MCF 10A (cell line): ENCODE data around the gene CLPTM1. TPM values are rescaled to one million over a fixed set of nuclear protein-coding genes. Genes with fewer than 3 reads are reported as not detected.
"Not testable (repeated sequence)": the region's sequence is repeated elsewhere in the genome, so short reads cannot be mapped to it uniquely, and the experiment has no call there.

Source experiments
- BruUV-seq: library from RNA; stranded (reverse); fragments of 400-500 nt; replicated peaks from 2 replicates; lab custom pipeline; 2021; lab: Mats Ljungman, UMichigan
- CTCF ChIA-PET: fragments of 300-600 bp; sonication (Branson Sonifier 250); formaldehyde crosslinking; extraction: SDS; loops from one replicate; lab custom pipeline; 2021; ENCODE audit warnings: antibody characterized with exemption, inconsistent platforms; lab: Yijun Ruan, JAX
- POLR2A ChIA-PET: fragments of 300-600, 350-650 bp; sonication (Branson Sonifier 250); formaldehyde crosslinking; extraction: SDS; loops from one replicate; lab custom pipeline; 2020; ENCODE audit warnings: antibody characterized with exemption, inconsistent platforms; lab: Yijun Ruan, JAX
- DNase-seq: peaks from one replicate; pipeline ENCODE4 v3.0.0-alpha.2; 2018; ENCODE audit not compliant: unreplicated experiment
- H3K27ac Mint-ChIP-seq: one replicate; pipeline ENCODE4 v1.8.0; 2022; ENCODE audit warnings: mild to moderate bottlenecking, low read depth, mixed read lengths; ENCODE audit not compliant: unreplicated experiment
- H3K27me3 Mint-ChIP-seq: one replicate; pipeline ENCODE4 v1.8.0; 2022; ENCODE audit warnings: mixed read lengths; ENCODE audit not compliant: insufficient read depth, unreplicated experiment
- H3K36me3 Mint-ChIP-seq: one replicate; pipeline ENCODE4 v1.8.0; 2022; ENCODE audit warnings: mild to moderate bottlenecking, moderate library complexity, mixed read lengths; ENCODE audit not compliant: insufficient read depth, unreplicated experiment
- H3K4me1 Mint-ChIP-seq: one replicate; pipeline ENCODE4 v1.8.0; 2022; ENCODE audit warnings: mixed read lengths; ENCODE audit not compliant: insufficient read depth, unreplicated experiment
- H3K4me3 Mint-ChIP-seq: one replicate; pipeline ENCODE4 v1.8.0; 2022; ENCODE audit warnings: mild to moderate bottlenecking, moderate library complexity, mixed read lengths; ENCODE audit not compliant: unreplicated experiment
- H3K9me3 Mint-ChIP-seq: one replicate; pipeline ENCODE4 v1.8.0; 2022; ENCODE audit warnings: mixed read lengths; ENCODE audit not compliant: unreplicated experiment
- intact Hi-C: fragments of 100-400 bp; cut with micrococcal nuclease; formaldehyde crosslinking; loops from 2 replicates; pipeline ENCODE4 v1.14.1; 2022
- total RNA-seq: library from RNA; stranded (reverse); gene quantifications from 2 replicates; pipeline ENCODE4 v1.2.3, GENCODE V29; 2022
- TF ChIP-seq, protein P1 (sequence below): fragments of 200-600 bp; IDR thresholded peaks from one replicate; pipeline ENCODE4 v1.8.0; 2022; ENCODE audit warnings: antibody characterized with exemption, mild to moderate bottlenecking; ENCODE audit not compliant: unreplicated experiment

The CLPTM1 gene
- total RNA-seq, 1 experiment from 2014 or later: 101 TPM

DNA sequence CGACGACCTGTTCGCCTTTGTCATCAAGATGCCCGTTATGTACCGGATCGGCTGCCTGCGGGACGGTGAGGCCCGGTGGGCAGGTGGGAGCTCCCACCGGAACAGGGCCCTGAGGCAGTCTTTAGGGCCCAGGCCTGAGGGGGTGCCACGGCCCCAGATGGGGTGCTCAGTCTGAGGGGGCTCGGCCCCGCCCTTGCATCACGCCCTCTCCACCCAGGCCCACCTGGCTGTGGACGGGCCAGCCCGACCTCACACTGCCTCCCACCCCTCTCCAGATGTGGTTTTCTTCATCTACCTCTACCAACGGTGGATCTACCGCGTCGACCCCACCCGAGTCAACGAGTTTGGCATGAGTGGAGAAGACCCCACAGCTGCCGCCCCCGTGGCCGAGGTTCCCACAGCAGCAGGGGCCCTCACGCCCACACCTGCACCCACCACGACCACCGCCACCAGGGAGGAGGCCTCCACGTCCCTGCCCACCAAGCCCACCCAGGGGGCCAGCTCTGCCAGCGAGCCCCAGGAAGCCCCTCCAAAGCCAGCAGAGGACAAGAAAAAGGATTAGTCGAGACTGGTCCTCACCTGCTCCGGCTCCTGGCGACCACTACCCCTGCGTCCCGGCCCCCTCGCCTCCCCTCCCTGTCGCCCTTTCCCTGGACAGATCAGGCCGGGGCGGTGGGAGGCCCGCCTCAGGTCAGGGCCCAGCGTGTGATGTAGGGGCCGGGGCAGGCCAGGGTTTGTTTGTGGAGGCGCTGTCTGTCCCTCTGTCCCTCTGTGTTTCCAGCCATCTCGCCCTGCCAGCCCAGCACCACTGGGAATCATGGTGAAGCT lies 37.4 kb downstream of the CLPTM1 start:
- no peak overlapping the region for H3K4me3 Mint-ChIP-seq
- ChIA-PET CTCF (interaction anchor here (0.6 kb wide), 1 partner anchor 173 kb away, joined by 3 read pairs; no protein-coding TSS in a partner anchor), POLR2A (no interaction called here)
- TF ChIP-seq, protein P1, sequence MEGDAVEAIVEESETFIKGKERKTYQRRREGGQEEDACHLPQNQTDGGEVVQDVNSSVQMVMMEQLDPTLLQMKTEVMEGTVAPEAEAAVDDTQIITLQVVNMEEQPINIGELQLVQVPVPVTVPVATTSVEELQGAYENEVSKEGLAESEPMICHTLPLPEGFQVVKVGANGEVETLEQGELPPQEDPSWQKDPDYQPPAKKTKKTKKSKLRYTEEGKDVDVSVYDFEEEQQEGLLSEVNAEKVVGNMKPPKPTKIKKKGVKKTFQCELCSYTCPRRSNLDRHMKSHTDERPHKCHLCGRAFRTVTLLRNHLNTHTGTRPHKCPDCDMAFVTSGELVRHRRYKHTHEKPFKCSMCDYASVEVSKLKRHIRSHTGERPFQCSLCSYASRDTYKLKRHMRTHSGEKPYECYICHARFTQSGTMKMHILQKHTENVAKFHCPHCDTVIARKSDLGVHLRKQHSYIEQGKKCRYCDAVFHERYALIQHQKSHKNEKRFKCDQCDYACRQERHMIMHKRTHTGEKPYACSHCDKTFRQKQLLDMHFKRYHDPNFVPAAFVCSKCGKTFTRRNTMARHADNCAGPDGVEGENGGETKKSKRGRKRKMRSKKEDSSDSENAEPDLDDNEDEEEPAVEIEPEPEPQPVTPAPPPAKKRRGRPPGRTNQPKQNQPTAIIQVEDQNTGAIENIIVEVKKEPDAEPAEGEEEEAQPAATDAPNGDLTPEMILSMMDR: no peak
- intact Hi-C loops: no loop called here
- TSS peak; percentile 26 for BruUV-seq
- H3K27ac Mint-ChIP-seq: no peak overlapping the region
- H3K36me3 Mint-ChIP-seq: peaks cover 43% of the 10 kb centered on the region
- H3K9me3 Mint-ChIP-seq: no peaks in the 10 kb centered on the region
- H3K27me3 Mint-ChIP-seq: no peaks in the 10 kb centered on the region
- DNase-seq: no peak
- no peaks in the 10 kb centered on the region for H3K4me1 Mint-ChIP-seq

DNA sequence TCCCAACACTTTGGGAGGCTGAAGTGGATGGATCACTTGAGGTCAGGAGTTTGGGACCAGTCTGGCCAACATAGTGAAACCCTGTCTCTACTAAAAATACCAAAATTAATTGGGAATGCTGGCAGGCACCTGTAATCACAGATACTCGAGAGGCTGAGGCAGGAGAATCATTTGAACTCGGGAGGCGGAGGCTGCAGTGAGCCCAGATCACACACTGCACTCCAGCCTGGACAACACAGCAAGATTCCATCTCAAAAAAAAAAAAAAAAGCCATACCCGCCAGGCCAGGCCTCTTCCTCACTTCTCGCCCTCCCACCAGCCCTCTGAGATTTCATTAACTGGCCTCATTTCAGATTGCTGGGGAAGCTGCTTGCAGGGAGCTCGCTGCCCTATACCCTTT lies 38.3 kb downstream of the CLPTM1 start:
- Mint-ChIP-seq H3K27me3 (no peaks in the 10 kb centered on the region), H3K4me1 (no peaks in the 10 kb centered on the region), H3K36me3 (peaks cover 47% of the 10 kb centered on the region), H3K9me3 (no peaks in the 10 kb centered on the region), H3K4me3 (no peak overlapping the region), H3K27ac (no peak overlapping the region)
- BruUV-seq: no TSS peak
- no peak for DNase-seq
- ChIA-PET CTCF (interaction anchor here (0.6 kb wide), 1 partner anchor 87 kb away, joined by 4 read pairs; no protein-coding TSS in a partner anchor), POLR2A (no interaction called here)
- intact Hi-C loops: no loop called here
- TF ChIP-seq, protein P1: no peak

- BruUV-seq: no TSS peak
- no peak overlapping the region for H3K4me3 Mint-ChIP-seq
- ChIA-PET POLR2A (no interaction called here), CTCF (interaction anchor here (0.6 kb wide), 1 partner anchor 86 kb away, joined by 4 read pairs; no protein-coding TSS in a partner anchor)
- no peaks in the 10 kb centered on the region for H3K27me3 Mint-ChIP-seq
- TF ChIP-seq, protein P1: no peak
- no peak overlapping the region for H3K27ac Mint-ChIP-seq
- H3K9me3 Mint-ChIP-seq: no peaks in the 10 kb centered on the region
- H3K4me1 Mint-ChIP-seq: no peaks in the 10 kb centered on the region
- intact Hi-C loops: no loop called here
- no peak for DNase-seq
- H3K36me3 Mint-ChIP-seq: peaks cover 43% of the 10 kb centered on the region
Observed at GRCh38 chr19:44993926-44994537, 38.9 kb downstream of the CLPTM1 start.

- ChIA-PET CTCF (interaction anchor here (3.1 kb wide), 1 partner anchor 9 kb away, joined by 15 read pairs; no protein-coding TSS in a partner anchor), POLR2A (no interaction called here)
- no peaks in the 10 kb centered on the region for H3K27me3 Mint-ChIP-seq
- H3K4me3 Mint-ChIP-seq: no peak overlapping the region
- H3K9me3 Mint-ChIP-seq: no peaks in the 10 kb centered on the region
- TF ChIP-seq, protein P1: no peak
- no peak overlapping the region for H3K27ac Mint-ChIP-seq
- peaks cover 8% of the 10 kb centered on the region for H3K4me1 Mint-ChIP-seq
- no peak for DNase-seq
- intact Hi-C loops: no loop called here
- no TSS peak for BruUV-seq
- H3K36me3 Mint-ChIP-seq: peaks cover 33% of the 10 kb centered on the region
Observed at GRCh38 chr19:44998025-44998424, 42.8 kb downstream of the CLPTM1 start.

DNA sequence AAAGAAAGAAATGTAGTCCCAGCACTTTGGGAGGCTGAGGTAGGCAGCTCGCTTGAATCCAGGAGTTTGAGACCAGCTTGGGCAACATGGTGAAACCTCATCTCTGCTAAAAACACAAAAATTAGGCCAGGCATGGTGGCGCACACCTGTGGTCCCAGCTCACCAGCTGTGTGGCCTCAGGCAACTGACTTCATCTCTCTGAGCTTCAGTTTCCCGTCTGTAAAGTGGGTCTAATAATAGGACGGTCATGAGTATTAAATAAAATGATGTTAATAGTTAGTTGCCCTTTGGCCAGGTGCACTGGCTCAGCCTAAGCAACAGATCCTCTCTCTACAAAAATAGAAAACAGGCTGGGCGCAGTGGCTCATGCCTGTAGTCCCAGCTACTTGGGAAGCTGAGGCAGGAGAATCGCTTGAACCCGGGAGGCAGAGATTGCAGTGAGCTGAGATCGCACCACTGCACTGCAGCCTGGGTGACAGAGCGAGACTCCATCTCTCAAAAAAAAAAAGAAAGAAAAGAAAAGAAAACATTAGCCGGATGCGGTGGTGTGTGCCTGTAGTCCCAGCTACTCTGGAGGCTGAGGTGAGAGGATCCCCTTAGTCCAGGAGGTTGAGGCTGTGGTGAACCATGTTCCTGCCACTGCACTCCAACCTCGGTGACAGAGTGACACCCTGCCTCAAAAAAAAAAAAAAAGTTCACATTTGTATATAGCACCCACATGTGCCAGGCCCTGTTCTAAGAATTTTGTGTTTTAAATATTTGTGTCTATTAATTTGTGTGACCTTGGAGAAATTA lies 44.1 kb downstream of the CLPTM1 start:
- POLR2A ChIA-PET, H3K27ac Mint-ChIP-seq, intact Hi-C loops, H3K4me1 Mint-ChIP-seq, BruUV-seq, H3K9me3 Mint-ChIP-seq, H3K27me3 Mint-ChIP-seq, DNase-seq, H3K4me3 Mint-ChIP-seq: not testable (repeated sequence)
- H3K36me3 Mint-ChIP-seq: peaks cover 37% of the 10 kb centered on the region
- CTCF ChIA-PET: interaction anchor here (0.6 to 3.1 kb wide), 2 partner anchors 10 to 33 kb away, joined by 3 to 15 read pairs; no protein-coding TSS in a partner anchor
